Measurements from ENCODE around the gene DNAI2. TPM values are rescaled to one million over a fixed set of nuclear protein-coding genes. Genes with fewer than 3 reads are reported as not detected.

DNAI2 gene
- total RNA-seq, 1 experiment from 2014 or later: not detected

- POLR2A ChIA-PET: no interaction called here
- no peaks in the 10 kb centered on the region for H4K20me1 ChIP-seq (ENCODE audit: insufficient read depth)
- H3K27me3 ChIP-seq (ENCODE audit: insufficient read depth, low read length): no peaks in the 10 kb centered on the region
- CTCF ChIA-PET: no interaction called here
- no peaks in the 10 kb centered on the region for H3K79me2 ChIP-seq (ENCODE audit: insufficient read depth, low read length)
- DNase-seq (ENCODE audit: low read depth, low spot score) (no peak), ATAC-seq (no peak)
- no TSS peak for BruUV-seq (replicated peaks)
- H3K9ac ChIP-seq (ENCODE audit: low read length): no peak overlapping the region
- intact Hi-C loops (cut with micrococcal nuclease): no loop called here
- no peaks in the 10 kb centered on the region for H3K9me3 ChIP-seq (ENCODE audit: control insufficient read depth in 1 of 2, insufficient read depth in 1 of 2, low read depth in 1 of 2, low read length in 2 of 2)
- H3K36me3 ChIP-seq (ENCODE audit: control insufficient read depth in 1 of 2, insufficient read depth in 2 of 2, low read length in 2 of 2): no peaks in the 10 kb centered on the region; a peak in 1 of 4 replicates
- no peaks in the 10 kb centered on the region for H3K4me1 ChIP-seq (ENCODE audit: control insufficient read depth in 1 of 2, insufficient read depth in 2 of 2, low read length in 2 of 2)
- RAD21 ChIA-PET (ENCODE audit: low non-redundant PET in 1 of 2, low total read pairs in 2 of 2, uncharacterized antibody in 2 of 2, unreplicated experiment in 2 of 2): no interaction called here
- TF ChIP-seq REST (IDR thresholded peaks at IDR 0.05; ENCODE audit: low read depth) (no peak), SIN3A (IDR thresholded peaks at IDR 0.05; ENCODE audit: low read depth) (no peak), RAD21 (IDR thresholded peaks at IDR 0.05; ENCODE audit: low read depth) (no peak), MAX (IDR thresholded peaks at IDR 0.05) (no peak), YY1 (IDR thresholded peaks at IDR 0.05; ENCODE audit: extremely low read depth, insufficient replicate concordance, low read depth, low read length) (no peak), POLR2AphosphoS5 (IDR thresholded peaks at IDR 0.05; ENCODE audit: low read depth, low read length) (no peak), SRF (IDR thresholded peaks at IDR 0.05; ENCODE audit: low read depth) (no peak), ELF1 (IDR thresholded peaks at IDR 0.05; ENCODE audit: borderline replicate concordance, low read depth) (no peak), CBX3 (IDR thresholded peaks at IDR 0.05; ENCODE audit: low read depth) (no peak), ZNF274 (IDR thresholded peaks at IDR 0.05; ENCODE audit: low read depth, low read length) (no peak), ZFX (IDR thresholded peaks at IDR 0.05) (no peak), JUND (IDR thresholded peaks at IDR 0.05) (no peak), TCF7L2 (IDR thresholded peaks at IDR 0.05; ENCODE audit: borderline replicate concordance, extremely low read depth, insufficient read depth, insufficient read length) (no peak), SP1 (IDR thresholded peaks at IDR 0.05; ENCODE audit: low read depth) (no peak), EGR1 (IDR thresholded peaks at IDR 0.05; ENCODE audit: low read depth) (no peak), EZH2phosphoT487 (IDR thresholded peaks at IDR 0.05; ENCODE audit: borderline replicate concordance) (no peak), FOSL1 (IDR thresholded peaks at IDR 0.05; ENCODE audit: low read depth) (no peak)
- TF ChIP-seq, protein P1, sequence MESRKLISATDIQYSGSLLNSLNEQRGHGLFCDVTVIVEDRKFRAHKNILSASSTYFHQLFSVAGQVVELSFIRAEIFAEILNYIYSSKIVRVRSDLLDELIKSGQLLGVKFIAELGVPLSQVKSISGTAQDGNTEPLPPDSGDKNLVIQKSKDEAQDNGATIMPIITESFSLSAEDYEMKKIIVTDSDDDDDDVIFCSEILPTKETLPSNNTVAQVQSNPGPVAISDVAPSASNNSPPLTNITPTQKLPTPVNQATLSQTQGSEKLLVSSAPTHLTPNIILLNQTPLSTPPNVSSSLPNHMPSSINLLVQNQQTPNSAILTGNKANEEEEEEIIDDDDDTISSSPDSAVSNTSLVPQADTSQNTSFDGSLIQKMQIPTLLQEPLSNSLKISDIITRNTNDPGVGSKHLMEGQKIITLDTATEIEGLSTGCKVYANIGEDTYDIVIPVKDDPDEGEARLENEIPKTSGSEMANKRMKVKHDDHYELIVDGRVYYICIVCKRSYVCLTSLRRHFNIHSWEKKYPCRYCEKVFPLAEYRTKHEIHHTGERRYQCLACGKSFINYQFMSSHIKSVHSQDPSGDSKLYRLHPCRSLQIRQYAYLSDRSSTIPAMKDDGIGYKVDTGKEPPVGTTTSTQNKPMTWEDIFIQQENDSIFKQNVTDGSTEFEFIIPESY (IDR thresholded peaks at IDR 0.05; ENCODE audit: extremely low read depth, insufficient replicate concordance, low read length): no peak
- TF ChIP-seq, protein P2, sequence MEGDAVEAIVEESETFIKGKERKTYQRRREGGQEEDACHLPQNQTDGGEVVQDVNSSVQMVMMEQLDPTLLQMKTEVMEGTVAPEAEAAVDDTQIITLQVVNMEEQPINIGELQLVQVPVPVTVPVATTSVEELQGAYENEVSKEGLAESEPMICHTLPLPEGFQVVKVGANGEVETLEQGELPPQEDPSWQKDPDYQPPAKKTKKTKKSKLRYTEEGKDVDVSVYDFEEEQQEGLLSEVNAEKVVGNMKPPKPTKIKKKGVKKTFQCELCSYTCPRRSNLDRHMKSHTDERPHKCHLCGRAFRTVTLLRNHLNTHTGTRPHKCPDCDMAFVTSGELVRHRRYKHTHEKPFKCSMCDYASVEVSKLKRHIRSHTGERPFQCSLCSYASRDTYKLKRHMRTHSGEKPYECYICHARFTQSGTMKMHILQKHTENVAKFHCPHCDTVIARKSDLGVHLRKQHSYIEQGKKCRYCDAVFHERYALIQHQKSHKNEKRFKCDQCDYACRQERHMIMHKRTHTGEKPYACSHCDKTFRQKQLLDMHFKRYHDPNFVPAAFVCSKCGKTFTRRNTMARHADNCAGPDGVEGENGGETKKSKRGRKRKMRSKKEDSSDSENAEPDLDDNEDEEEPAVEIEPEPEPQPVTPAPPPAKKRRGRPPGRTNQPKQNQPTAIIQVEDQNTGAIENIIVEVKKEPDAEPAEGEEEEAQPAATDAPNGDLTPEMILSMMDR (IDR thresholded peaks at IDR 0.05 in 2 of 3, conservative IDR thresholded peaks at IDR 0.05 in 1 of 3; ENCODE audit: borderline replicate concordance in 1 of 3, insufficient read depth in 1 of 3, low read depth in 2 of 3, low read length in 2 of 3): no peak
- TF ChIP-seq, protein P3, sequence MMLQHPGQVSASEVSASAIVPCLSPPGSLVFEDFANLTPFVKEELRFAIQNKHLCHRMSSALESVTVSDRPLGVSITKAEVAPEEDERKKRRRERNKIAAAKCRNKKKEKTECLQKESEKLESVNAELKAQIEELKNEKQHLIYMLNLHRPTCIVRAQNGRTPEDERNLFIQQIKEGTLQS (IDR thresholded peaks at IDR 0.05): no peak
- H3K27ac ChIP-seq (ENCODE audit: low read depth, low read length): no peak overlapping the region
- H3K9me2 ChIP-seq (ENCODE audit: insufficient read depth): no peaks in the 10 kb centered on the region
- no peak overlapping the region for H3K4me2 ChIP-seq (ENCODE audit: low read length)
- no peak overlapping the region for H2AFZ ChIP-seq (ENCODE audit: low read depth, low read length, poor library complexity, severe bottlenecking)
- no peak overlapping the region for H3K4me3 ChIP-seq (replicated peaks in 1 of 2; ENCODE audit: low read depth in 1 of 2, low read length in 2 of 2)
Measured at GRCh38 chr17:74240618-74241205, 33.3 kb upstream of the DNAI2 start.

Measured in HCT116 (cell line).